GM12873 (cell line): ENCODE data around the gene ANKFY1.
A peak's percentile ranks its signal among the peaks of the same experiment; 100 is the strongest.

Source experiments
- CTCF ChIP-seq: IDR thresholded peaks from 2 replicates; pipeline ENCODE4 v1.5.1; 2012; ENCODE audit warnings: low read depth, mild to moderate bottlenecking, moderate library complexity, low read length, control low read depth; ENCODE audit not compliant: insufficient read depth; ENCODE audit errors: missing control alignments

The ANKFY1 gene

GRCh38 chr17:4304417-4305027, 40.7 kb upstream of the ANKFY1 start:
- TF ChIP-seq CTCF: peak; percentile 69

GRCh38 chr17:4301066-4301465, 37.3 kb upstream of the ANKFY1 start:
- TF ChIP-seq CTCF: no peak

- no peak for TF ChIP-seq CTCF
Measured at GRCh38 chr17:4297351-4297750, 33.6 kb upstream of the ANKFY1 start.

- TF ChIP-seq CTCF: no peak
Measured at GRCh38 chr17:4295686-4296085, 31.9 kb upstream of the ANKFY1 start.

GRCh38 chr17:4293572-4293971, 29.8 kb upstream of the ANKFY1 start:
- peak; percentile 5 for TF ChIP-seq CTCF

- no peak for TF ChIP-seq CTCF
Measured at GRCh38 chr17:4287710-4288109, 23.9 kb upstream of the ANKFY1 start.

- TF ChIP-seq CTCF: no peak
Measured at GRCh38 chr17:4276514-4276913, 12.7 kb upstream of the ANKFY1 start.
